ENCODE data around the gene PROS1. TPM values are rescaled to one million over a fixed set of nuclear protein-coding genes. Genes with fewer than 3 reads are reported as not detected.
"Not testable (repeated sequence)": the region's sequence is repeated elsewhere in the genome, so short reads cannot be mapped to it uniquely, and the experiment has no call there.

PROS1 gene
- total RNA-seq, 1 experiment from 2014 or later: 5.5 TPM

DNA sequence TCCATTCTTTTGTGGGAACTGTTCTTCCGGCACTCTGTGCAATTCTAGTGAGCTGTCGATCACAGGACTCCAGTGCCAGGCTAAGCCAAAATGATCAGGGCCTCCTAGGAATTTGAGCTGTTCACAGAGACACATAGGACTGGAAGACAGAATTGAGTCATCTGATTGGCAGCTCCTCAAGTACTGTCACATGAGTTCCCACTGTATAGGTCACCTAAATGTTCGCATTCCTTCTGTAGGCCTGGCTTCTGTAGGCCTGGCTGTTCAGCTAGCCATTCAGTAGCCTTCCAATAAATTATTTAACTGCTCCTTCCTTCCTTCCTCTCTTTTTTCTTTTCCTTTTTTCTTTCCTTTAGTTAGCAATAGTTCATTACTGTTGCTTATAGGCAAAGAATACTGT, 4.3 kb downstream of the PROS1 start:
- no peaks in the 10 kb centered on the region for H3K27me3 ChIP-seq (ENCODE audit: low read length)
- no peak overlapping the region for H3K27ac ChIP-seq (ENCODE audit: low read length)
- H3K4me3 ChIP-seq (ENCODE audit: low read length): no peak overlapping the region
- DNase-seq: peak; percentile 85
- H3K9ac ChIP-seq (ENCODE audit: low read length): no peak overlapping the region
- TF ChIP-seq EZH2 (IDR thresholded peaks at IDR 0.05; ENCODE audit: low read length, unreplicated experiment) (no peak), EZH2phosphoT487 (IDR thresholded peaks at IDR 0.05; ENCODE audit: borderline replicate concordance, low read length) (no peak)
- TF ChIP-seq, protein P1, sequence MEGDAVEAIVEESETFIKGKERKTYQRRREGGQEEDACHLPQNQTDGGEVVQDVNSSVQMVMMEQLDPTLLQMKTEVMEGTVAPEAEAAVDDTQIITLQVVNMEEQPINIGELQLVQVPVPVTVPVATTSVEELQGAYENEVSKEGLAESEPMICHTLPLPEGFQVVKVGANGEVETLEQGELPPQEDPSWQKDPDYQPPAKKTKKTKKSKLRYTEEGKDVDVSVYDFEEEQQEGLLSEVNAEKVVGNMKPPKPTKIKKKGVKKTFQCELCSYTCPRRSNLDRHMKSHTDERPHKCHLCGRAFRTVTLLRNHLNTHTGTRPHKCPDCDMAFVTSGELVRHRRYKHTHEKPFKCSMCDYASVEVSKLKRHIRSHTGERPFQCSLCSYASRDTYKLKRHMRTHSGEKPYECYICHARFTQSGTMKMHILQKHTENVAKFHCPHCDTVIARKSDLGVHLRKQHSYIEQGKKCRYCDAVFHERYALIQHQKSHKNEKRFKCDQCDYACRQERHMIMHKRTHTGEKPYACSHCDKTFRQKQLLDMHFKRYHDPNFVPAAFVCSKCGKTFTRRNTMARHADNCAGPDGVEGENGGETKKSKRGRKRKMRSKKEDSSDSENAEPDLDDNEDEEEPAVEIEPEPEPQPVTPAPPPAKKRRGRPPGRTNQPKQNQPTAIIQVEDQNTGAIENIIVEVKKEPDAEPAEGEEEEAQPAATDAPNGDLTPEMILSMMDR (conservative IDR thresholded peaks at IDR 0.05; ENCODE audit: low read depth, low read length): no peak
- H3K36me3 ChIP-seq (ENCODE audit: low read depth, low read length): no peaks in the 10 kb centered on the region
- POLR2A ChIA-PET (ENCODE audit: unreplicated experiment): no interaction called here
- peak; percentile 51 for ATAC-seq
- no peak overlapping the region for H3K4me2 ChIP-seq (ENCODE audit: low read length)
- H3K4me1 ChIP-seq (ENCODE audit: insufficient read depth, low read length): peaks cover 13% of the 10 kb centered on the region; the same call in 1 of the 2 replicates
- H3K79me2 ChIP-seq (ENCODE audit: low read length): no peaks in the 10 kb centered on the region
- CTCF ChIA-PET: no interaction called here
- no peak overlapping the region for H2AFZ ChIP-seq (ENCODE audit: low read length)
- no peaks in the 10 kb centered on the region for H4K20me1 ChIP-seq (ENCODE audit: low read length)
- H3F3A ChIP-seq (ENCODE audit: low read length, unreplicated experiment): no peaks in the 10 kb centered on the region
- no peaks in the 10 kb centered on the region for H3K9me2 ChIP-seq (replicated peaks; ENCODE audit: low read length)
- no TSS peak for BruUV-seq (replicated peaks)
- no peaks in the 10 kb centered on the region for H3K9me3 ChIP-seq (ENCODE audit: low read length)
- intact Hi-C loops (cut with micrococcal nuclease): loop anchor here (10.0 kb wide), 1 partner anchor 85 kb away; no protein-coding TSS in a partner anchor

DNA sequence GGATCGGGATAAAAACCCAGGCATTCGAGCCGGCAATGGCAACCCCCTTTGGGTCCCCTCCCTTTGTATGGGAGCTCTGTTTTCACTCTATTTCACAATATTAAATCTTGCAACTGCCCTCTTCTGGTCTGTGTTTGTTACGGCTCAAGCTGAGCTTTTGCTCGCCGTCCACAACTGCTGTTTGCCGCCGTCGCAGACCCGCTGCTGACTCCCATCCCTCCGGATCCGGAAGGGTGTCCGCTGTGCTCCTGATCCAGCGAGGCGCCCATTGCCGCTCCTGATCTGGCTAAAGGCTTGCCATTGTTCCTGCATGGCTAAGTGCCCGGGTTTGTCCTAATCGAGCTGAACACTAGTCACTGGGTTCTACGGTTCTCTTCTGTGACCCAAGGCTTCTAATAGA, 8.6 kb downstream of the PROS1 start:
- H3K27me3 ChIP-seq (ENCODE audit: low read length); DNase-seq; ATAC-seq; BruUV-seq (replicated peaks); H3F3A ChIP-seq (ENCODE audit: low read length, unreplicated experiment); H3K4me2 ChIP-seq (ENCODE audit: low read length); POLR2A ChIA-PET (ENCODE audit: unreplicated experiment); H2AFZ ChIP-seq (ENCODE audit: low read length); H3K9me2 ChIP-seq (replicated peaks; ENCODE audit: low read length); H3K36me3 ChIP-seq (ENCODE audit: low read depth, low read length); H3K9me3 ChIP-seq (ENCODE audit: low read length); H3K4me3 ChIP-seq (ENCODE audit: low read length); H3K27ac ChIP-seq (ENCODE audit: low read length); H3K79me2 ChIP-seq (ENCODE audit: low read length); CTCF ChIA-PET; H3K4me1 ChIP-seq (ENCODE audit: insufficient read depth, low read length); H4K20me1 ChIP-seq (ENCODE audit: low read length); H3K9ac ChIP-seq (ENCODE audit: low read length): not testable (repeated sequence)
- intact Hi-C loops (cut with micrococcal nuclease): loop anchor here (10.0 kb wide), 1 partner anchor 80 kb away; no protein-coding TSS in a partner anchor

GRCh38 chr3:93962798-93963197, 10.9 kb downstream of the PROS1 start:
- Histone ChIP-seq H3K4me2 (ENCODE audit: low read length) (no peak overlapping the region), H3K79me2 (ENCODE audit: low read length) (no peaks in the 10 kb centered on the region), H3K9me2 (replicated peaks; ENCODE audit: low read length) (no peaks in the 10 kb centered on the region), H3K9me3 (ENCODE audit: low read length) (no peaks in the 10 kb centered on the region), H3K4me3 (ENCODE audit: low read length) (no peak overlapping the region), H3K4me1 (ENCODE audit: insufficient read depth, low read length) (no peaks in the 10 kb centered on the region), H2AFZ (ENCODE audit: low read length) (no peak overlapping the region), H3K36me3 (ENCODE audit: low read depth, low read length) (no peaks in the 10 kb centered on the region), H3K27ac (ENCODE audit: low read length) (no peak overlapping the region), H3K9ac (ENCODE audit: low read length) (no peak overlapping the region), H3K27me3 (ENCODE audit: low read length) (no peaks in the 10 kb centered on the region), H3F3A (ENCODE audit: low read length, unreplicated experiment) (no peaks in the 10 kb centered on the region), H4K20me1 (ENCODE audit: low read length) (no peaks in the 10 kb centered on the region)
- TF ChIP-seq, protein P1 (conservative IDR thresholded peaks at IDR 0.05; ENCODE audit: low read depth, low read length): no peak
- TF ChIP-seq EZH2phosphoT487 (IDR thresholded peaks at IDR 0.05; ENCODE audit: borderline replicate concordance, low read length): no peak
- no peak for TF ChIP-seq EZH2 (IDR thresholded peaks at IDR 0.05; ENCODE audit: low read length, unreplicated experiment)
- DNase-seq: no peak
- ATAC-seq: no peak
- ChIA-PET POLR2A (ENCODE audit: unreplicated experiment) (no interaction called here), CTCF (no interaction called here)
- intact Hi-C loops (cut with micrococcal nuclease): loop anchor here (10.0 kb wide), 1 partner anchor 78 kb away; no protein-coding TSS in a partner anchor
- no TSS peak for BruUV-seq (replicated peaks)
